ENCODE data around the gene CTTNBP2NL. TPM values are rescaled to one million over a fixed set of nuclear protein-coding genes. Genes with fewer than 3 reads are reported as not detected.
A peak's percentile ranks its signal among the peaks of the same experiment; 100 is the strongest.

CTTNBP2NL gene
- total and polyA plus RNA-seq, 10 of the 15 experiments (the other 5 are each of a cell fraction or from before 2014, with no cell fraction given): 2.1 to 11.3 (median 5.6) TPM

DNA sequence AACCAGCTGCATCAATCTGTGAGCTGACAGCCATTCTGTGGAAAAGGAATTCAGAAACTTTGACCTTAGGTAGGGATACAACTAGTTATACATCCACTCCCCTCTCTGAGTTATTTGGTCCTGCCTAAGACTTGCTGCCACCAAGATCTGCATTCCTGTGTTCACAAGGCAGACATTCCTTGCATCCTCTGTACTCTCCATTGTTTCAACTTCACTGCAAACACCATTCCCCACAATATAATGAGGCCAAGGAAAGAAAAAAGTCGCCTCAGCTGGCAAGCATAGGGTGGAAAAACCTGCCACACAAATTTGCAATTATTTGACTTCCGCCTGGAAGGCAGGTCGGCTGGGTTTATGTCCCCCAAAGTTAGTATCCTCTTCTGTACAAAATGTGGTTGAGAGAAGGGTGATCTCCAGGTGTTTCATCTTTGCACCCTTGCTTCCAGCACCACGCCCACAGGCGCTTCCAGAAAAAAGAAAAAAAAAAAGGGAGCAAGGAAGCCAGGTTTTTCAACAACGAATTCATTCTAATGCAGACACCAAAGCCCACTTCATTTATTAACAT lies 676 bp upstream of the CTTNBP2NL start:
- H3K27ac ChIP-seq (ENCODE audit: control insufficient read depth, insufficient read depth): peak overlapping the region; percentile 78
- H2AFZ ChIP-seq (ENCODE audit: control insufficient read depth, low read depth, low read length): peak overlapping the region; percentile 91
- in situ Hi-C loops (cut with MboI): loop anchor here (5.0 kb wide), 2 partner anchors 67 to 222 kb away; partner anchors contain the start of genes CAPZA1 and ST7L
- ATAC-seq (no peak), DNase-seq (ENCODE audit: low read depth, low spot score) (no peak), FAIRE-seq (no peak)
- H3K9me3 ChIP-seq (replicated peaks; ENCODE audit: control insufficient read depth, insufficient read depth, low read length): no peaks in the 10 kb centered on the region
- TSS peak; percentile 84 for BruUV-seq (replicated peaks)
- H3K79me2 ChIP-seq (ENCODE audit: control insufficient read depth, insufficient read depth, low read length): peaks cover 41% of the 10 kb centered on the region
- H3K4me3 ChIP-seq: peak overlapping the region; percentile 97
- peak overlapping the region; percentile 43 for H3K4me2 ChIP-seq (ENCODE audit: control insufficient read depth, insufficient read depth)
- POLR2A ChIA-PET: interaction anchor here (1.3 to 3.2 kb wide), 3 partner anchors 67 to 320 kb away, joined by 4 to 22 read pairs (median 6); partner anchors contain the start of gene PPM1J
- intact Hi-C loops (cut with micrococcal nuclease; ENCODE audit: unreplicated experiment): no loop called here
- SMC1A ChIA-PET (ENCODE audit: uncharacterized antibody, unreplicated experiment): interaction anchor here (1.0 to 6.9 kb wide), 12 partner anchors 15 to 320 kb away, joined by 3 to 80 read pairs (median 7); partner anchors contain the start of genes PPM1J and ST7L
- WGBS (ENCODE audit: insufficient coverage, insufficient replicate concordance, low lambda C conversion rate, missing lambda C conversion rate): 44% methylated on average over 5 of the region's 6 CpGs
- H3K36me3 ChIP-seq (ENCODE audit: control insufficient read depth in 2 of 2, insufficient read depth in 2 of 2, low read length in 1 of 2): no peaks in the 10 kb centered on the region
- RAD21 ChIA-PET (ENCODE audit: unreplicated experiment): interaction anchor here (0.7 to 5.2 kb wide), 10 partner anchors 51 to 320 kb away, joined by 3 to 46 read pairs (median 12); partner anchors contain the start of genes CAPZA1, PPM1J, RHOC and ST7L
- peak overlapping the region; percentile 87 for H3K9ac ChIP-seq (ENCODE audit: control insufficient read depth, insufficient read depth, low read length)
- no peaks in the 10 kb centered on the region for H4K20me1 ChIP-seq (ENCODE audit: control insufficient read depth, insufficient read depth)
- H3K27me3 ChIP-seq (replicated peaks in 1 of 2; ENCODE audit: control insufficient read depth in 2 of 2, insufficient read depth in 2 of 2, low read length in 1 of 2): no peaks in the 10 kb centered on the region
- peaks cover 18% of the 10 kb centered on the region for H3K4me1 ChIP-seq (ENCODE audit: control insufficient read depth, insufficient read depth, low read length)
- CTCF ChIA-PET: interaction anchor here (0.5 to 14.4 kb wide), 7 partner anchors 11 to 314 kb away, joined by 3 to 330 read pairs (median 23); partner anchors contain the start of genes CAPZA1, RHOC and ST7L
- TF ChIP-seq ZSCAN29 (IDR thresholded peaks at IDR 0.05) (no peak), POU2F2 (IDR thresholded peaks at IDR 0.05; ENCODE audit: borderline replicate concordance, low read depth, low read length) (no peak), CBX3 (IDR thresholded peaks at IDR 0.05; ENCODE audit: borderline replicate concordance, low read depth) (no peak), MYB (IDR thresholded peaks at IDR 0.05; ENCODE audit: borderline replicate concordance, low read depth, low read length) (no peak), SMC3 (IDR thresholded peaks at IDR 0.05; ENCODE audit: borderline replicate concordance, low read length) (no peak), ZNF217 (IDR thresholded peaks at IDR 0.05) (no peak), KLF5 (IDR thresholded peaks at IDR 0.05; ENCODE audit: partially characterized antibody) (no peak)
- TF ChIP-seq, protein P1, sequence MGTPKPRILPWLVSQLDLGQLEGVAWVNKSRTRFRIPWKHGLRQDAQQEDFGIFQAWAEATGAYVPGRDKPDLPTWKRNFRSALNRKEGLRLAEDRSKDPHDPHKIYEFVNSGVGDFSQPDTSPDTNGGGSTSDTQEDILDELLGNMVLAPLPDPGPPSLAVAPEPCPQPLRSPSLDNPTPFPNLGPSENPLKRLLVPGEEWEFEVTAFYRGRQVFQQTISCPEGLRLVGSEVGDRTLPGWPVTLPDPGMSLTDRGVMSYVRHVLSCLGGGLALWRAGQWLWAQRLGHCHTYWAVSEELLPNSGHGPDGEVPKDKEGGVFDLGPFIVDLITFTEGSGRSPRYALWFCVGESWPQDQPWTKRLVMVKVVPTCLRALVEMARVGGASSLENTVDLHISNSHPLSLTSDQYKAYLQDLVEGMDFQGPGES (IDR thresholded peaks at IDR 0.05): no peak
- TF ChIP-seq, protein P2, sequence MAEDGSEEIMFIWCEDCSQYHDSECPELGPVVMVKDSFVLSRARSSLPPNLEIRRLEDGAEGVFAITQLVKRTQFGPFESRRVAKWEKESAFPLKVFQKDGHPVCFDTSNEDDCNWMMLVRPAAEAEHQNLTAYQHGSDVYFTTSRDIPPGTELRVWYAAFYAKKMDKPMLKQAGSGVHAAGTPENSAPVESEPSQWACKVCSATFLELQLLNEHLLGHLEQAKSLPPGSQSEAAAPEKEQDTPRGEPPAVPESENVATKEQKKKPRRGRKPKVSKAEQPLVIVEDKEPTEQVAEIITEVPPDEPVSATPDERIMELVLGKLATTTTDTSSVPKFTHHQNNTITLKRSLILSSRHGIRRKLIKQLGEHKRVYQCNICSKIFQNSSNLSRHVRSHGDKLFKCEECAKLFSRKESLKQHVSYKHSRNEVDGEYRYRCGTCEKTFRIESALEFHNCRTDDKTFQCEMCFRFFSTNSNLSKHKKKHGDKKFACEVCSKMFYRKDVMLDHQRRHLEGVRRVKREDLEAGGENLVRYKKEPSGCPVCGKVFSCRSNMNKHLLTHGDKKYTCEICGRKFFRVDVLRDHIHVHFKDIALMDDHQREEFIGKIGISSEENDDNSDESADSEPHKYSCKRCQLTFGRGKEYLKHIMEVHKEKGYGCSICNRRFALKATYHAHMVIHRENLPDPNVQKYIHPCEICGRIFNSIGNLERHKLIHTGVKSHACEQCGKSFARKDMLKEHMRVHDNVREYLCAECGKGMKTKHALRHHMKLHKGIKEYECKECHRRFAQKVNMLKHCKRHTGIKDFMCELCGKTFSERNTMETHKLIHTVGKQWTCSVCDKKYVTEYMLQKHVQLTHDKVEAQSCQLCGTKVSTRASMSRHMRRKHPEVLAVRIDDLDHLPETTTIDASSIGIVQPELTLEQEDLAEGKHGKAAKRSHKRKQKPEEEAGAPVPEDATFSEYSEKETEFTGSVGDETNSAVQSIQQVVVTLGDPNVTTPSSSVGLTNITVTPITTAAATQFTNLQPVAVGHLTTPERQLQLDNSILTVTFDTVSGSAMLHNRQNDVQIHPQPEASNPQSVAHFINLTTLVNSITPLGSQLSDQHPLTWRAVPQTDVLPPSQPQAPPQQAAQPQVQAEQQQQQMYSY (CRISPR knock-in tag; IDR thresholded peaks at IDR 0.05): no peak
- TF ChIP-seq, protein P3, sequence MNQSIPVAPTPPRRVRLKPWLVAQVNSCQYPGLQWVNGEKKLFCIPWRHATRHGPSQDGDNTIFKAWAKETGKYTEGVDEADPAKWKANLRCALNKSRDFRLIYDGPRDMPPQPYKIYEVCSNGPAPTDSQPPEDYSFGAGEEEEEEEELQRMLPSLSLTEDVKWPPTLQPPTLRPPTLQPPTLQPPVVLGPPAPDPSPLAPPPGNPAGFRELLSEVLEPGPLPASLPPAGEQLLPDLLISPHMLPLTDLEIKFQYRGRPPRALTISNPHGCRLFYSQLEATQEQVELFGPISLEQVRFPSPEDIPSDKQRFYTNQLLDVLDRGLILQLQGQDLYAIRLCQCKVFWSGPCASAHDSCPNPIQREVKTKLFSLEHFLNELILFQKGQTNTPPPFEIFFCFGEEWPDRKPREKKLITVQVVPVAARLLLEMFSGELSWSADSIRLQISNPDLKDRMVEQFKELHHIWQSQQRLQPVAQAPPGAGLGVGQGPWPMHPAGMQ (IDR thresholded peaks at IDR 0.05; ENCODE audit: borderline replicate concordance): no peak
- TF ChIP-seq, protein P4, sequence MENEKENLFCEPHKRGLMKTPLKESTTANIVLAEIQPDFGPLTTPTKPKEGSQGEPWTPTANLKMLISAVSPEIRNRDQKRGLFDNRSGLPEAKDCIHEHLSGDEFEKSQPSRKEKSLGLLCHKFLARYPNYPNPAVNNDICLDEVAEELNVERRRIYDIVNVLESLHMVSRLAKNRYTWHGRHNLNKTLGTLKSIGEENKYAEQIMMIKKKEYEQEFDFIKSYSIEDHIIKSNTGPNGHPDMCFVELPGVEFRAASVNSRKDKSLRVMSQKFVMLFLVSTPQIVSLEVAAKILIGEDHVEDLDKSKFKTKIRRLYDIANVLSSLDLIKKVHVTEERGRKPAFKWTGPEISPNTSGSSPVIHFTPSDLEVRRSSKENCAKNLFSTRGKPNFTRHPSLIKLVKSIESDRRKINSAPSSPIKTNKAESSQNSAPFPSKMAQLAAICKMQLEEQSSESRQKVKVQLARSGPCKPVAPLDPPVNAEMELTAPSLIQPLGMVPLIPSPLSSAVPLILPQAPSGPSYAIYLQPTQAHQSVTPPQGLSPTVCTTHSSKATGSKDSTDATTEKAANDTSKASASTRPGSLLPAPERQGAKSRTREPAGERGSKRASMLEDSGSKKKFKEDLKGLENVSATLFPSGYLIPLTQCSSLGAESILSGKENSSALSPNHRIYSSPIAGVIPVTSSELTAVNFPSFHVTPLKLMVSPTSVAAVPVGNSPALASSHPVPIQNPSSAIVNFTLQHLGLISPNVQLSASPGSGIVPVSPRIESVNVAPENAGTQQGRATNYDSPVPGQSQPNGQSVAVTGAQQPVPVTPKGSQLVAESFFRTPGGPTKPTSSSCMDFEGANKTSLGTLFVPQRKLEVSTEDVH (IDR thresholded peaks at IDR 0.05; ENCODE audit: low read depth, partially characterized antibody): no peak
- TF ChIP-seq, protein P5, sequence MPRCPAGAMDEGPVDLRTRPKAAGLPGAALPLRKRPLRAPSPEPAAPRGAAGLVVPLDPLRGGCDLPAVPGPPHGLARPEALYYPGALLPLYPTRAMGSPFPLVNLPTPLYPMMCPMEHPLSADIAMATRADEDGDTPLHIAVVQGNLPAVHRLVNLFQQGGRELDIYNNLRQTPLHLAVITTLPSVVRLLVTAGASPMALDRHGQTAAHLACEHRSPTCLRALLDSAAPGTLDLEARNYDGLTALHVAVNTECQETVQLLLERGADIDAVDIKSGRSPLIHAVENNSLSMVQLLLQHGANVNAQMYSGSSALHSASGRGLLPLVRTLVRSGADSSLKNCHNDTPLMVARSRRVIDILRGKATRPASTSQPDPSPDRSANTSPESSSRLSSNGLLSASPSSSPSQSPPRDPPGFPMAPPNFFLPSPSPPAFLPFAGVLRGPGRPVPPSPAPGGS (IDR thresholded peaks at IDR 0.05; ENCODE audit: borderline replicate concordance, insufficient read depth, low read depth, low read length, poor library complexity, severe bottlenecking): no peak
